ENCODE results near the gene EXOC3. TPM values are rescaled to one million over a fixed set of nuclear protein-coding genes. Genes with fewer than 3 reads are reported as not detected.
"Not testable (repeated sequence)": the region's sequence is repeated elsewhere in the genome, so short reads cannot be mapped to it uniquely, and the experiment has no call there.

Gene EXOC3
- total RNA-seq, 1 donor from 2014 or later: 49.1 TPM

DNA sequence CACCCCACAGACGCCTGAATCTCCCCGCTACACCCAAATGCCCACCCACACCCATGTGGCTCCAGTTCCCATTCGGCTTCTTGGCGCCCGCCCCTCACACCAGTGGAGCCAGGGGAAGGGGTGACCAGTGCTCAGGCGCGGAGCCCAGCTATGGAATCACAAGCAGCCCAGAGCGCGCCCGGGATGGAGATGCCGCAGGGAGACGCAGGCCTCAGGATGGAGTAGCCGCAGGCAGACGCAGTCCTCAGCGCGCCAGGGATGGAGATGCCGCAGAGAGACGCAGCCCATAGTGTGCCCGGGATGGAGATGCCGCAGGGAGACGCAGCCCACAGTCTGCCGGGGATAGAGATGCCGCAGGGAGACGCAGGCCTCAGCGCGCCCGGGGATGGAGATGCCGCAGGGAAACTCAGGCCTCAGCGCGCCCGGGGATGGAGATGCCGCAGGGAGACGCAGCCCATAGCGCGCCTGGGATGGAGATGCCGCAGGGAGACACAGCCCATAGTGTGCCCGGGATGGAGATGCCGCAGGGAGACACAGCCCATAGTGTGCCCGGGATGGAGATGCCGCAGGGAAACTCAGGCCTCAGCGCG is 65.1 kb downstream of the EXOC3 start:
- DNase-seq; intact Hi-C loops (cut with micrococcal nuclease); ATAC-seq: not testable (repeated sequence)

GRCh38 chr5:509611-510185 is 66.7 kb downstream of the EXOC3 start:
- DNase-seq: no peak
- intact Hi-C loops (cut with micrococcal nuclease): no loop called here

DNA sequence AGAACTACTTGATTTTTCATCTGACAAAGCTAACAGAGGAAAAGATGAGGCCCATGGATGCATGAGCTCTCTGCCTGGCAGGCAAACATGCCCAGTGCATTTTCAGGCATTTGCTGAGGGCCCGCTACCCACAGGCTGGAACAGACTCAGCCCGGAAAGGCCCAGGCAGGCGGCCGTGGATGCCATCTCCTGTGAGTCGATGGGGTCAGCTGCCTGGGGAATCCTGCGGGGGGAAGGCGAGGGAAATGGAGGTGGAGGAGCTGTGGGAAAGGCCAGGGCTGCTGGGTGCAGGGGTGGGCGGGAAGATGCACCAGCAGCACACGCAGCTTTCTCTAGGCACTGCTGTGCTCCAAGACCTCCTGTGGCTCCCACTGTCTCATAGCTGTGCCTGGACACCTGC is 67.5 kb downstream of the EXOC3 start:
- intact Hi-C loops (cut with micrococcal nuclease): no loop called here
- DNase-seq: no peak
- no peak for ATAC-seq

More at GRCh38 chr5:509611-510185, 66.7 kb downstream of the EXOC3 start:
- ATAC-seq: no peak

- DNase-seq (no peak), ATAC-seq (no peak)
- intact Hi-C loops (cut with micrococcal nuclease): no loop called here
Measured at GRCh38 chr5:511476-511875, 68.5 kb downstream of the EXOC3 start.

GRCh38 chr5:513216-514100 is 70.5 kb downstream of the EXOC3 start:
- DNase-seq (no peak), ATAC-seq (no peak)
- intact Hi-C loops (cut with micrococcal nuclease): no loop called here

DNA sequence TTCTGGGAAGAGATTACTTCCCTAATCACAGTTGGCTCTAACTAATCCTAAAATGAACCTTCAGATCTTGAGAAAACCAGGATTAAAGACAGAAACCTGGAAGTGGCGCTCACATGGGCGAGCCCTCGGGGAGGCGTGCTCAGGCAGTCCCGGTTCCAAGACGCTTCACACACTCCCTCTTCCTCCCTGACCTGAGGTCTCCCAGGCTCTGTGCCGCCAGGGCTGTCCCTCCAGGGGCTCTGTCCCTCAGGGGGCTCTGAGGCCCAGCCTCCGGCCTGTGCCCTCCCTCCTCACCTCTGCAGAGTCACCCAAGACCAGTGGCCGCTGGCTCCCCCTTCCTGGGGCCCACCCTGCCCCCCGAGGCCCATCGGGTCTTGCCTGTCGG is 71.1 kb downstream of the EXOC3 start:
- ATAC-seq: no peak
- no peak for DNase-seq
- intact Hi-C loops (cut with micrococcal nuclease): no loop called here

DNA sequence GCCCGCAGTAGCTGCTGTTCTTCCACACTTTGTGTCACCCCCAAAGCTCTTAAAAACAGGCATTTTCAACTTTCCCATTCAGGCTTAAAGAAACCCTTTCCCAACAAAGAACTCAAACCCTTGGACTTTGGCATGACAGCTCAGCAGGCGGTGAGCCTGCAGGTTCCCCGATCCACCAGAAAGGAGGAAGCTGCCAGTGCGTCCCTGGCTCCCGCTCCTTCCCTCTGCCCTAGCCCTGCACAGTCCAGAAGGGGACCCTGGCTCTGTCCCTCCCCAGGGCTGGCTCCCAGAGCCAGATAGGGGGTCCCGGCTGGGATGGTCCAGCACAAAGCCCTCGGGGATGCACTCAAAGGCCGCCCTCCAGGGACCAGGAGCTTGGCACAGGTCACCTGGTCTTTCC is 71.7 kb downstream of the EXOC3 start:
- intact Hi-C loops (cut with micrococcal nuclease): no loop called here
- no peak for ATAC-seq
- DNase-seq: no peak

GRCh38 chr5:515273-515836 is 72.4 kb downstream of the EXOC3 start:
- DNase-seq (no peak), ATAC-seq (no peak)

DNA sequence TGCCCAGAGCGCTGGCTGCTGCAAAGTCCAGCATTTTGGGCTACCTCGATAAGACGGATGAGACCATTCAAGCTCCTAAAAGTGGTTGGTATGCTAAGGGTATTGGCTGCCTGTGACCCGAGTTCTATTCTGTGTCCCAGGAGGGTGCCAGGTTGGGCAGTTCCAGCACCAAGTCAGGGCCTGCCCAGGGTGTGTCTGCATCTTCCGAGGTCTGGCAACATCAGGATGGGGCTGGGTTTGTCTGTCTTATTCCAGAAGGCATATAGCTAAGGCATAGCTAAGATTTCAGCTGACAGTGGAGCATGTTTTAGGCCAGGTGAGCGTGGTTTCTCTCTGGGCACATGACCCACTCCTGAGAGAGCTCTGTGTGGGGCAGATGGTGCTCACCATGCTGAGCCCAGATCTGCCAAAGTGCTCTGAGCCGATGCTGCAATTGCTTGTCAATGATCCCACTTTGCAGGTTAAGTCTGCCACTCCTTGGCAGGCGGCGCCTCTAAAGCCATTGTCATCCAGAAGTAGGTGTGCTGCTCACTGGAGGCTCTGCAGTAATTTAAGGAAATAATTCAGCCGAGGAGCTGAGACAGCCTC is 73.5 kb downstream of the EXOC3 start:
- intact Hi-C loops (cut with micrococcal nuclease): no loop called here
- ATAC-seq (no peak), DNase-seq (no peak)

More at GRCh38 chr5:515273-515836, 72.4 kb downstream of the EXOC3 start:
- intact Hi-C loops (cut with micrococcal nuclease): no loop called here

Other genes with a start within 250 kb of the EXOC3 start
- gene CCDC127, start 225.0 kb upstream of the EXOC3 start, total RNA-seq: 7.7 TPM
- 876 TPM for gene SDHA, start 224.9 kb upstream of the EXOC3 start, total RNA-seq
- gene PDCD6, start 171.5 kb upstream of the EXOC3 start, total RNA-seq: 33.3 TPM
- 2.1 TPM for gene AHRR, start 121.5 kb upstream of the EXOC3 start, total RNA-seq
- gene SLC9A3, start 81.3 kb downstream of the EXOC3 start, total RNA-seq: 1.3 TPM
- gene CEP72, start 169.2 kb downstream of the EXOC3 start, total RNA-seq: 1.6 TPM

Data from left ventricle myocardium superior (tissue), 1 donor.